ENCODE data around the gene CCNT1. TPM values are rescaled to one million over a fixed set of nuclear protein-coding genes. Genes with fewer than 3 reads are reported as not detected.

The CCNT1 gene
- total and polyA plus RNA-seq, 2 of the 4 experiments (the other 2 are of a cell fraction), result 9.0 to 74.0 TPM

GRCh38 chr12:48681710-48682532, 34.6 kb downstream of the CCNT1 start, which contains the start of gene KANSL2:
KANSL2 (minus strand) TSS chr12:48682238; CDS start chr12:48681632, 606 bp downstream.
- H3K23ac ChIP-seq (ENCODE audit: low read depth, low read length), result peak within 1 kb of the TSS; percentile 95
- peak within 1 kb of the TSS; percentile 79 for H2BK5ac ChIP-seq (ENCODE audit: low read depth, low read length, poor library complexity, severe bottlenecking)
- H3K9ac ChIP-seq (ENCODE audit: low read depth, low read length), result peak within 1 kb of the TSS; percentile 97
- peaks cover 15% of the 10 kb centered on the region for H3K36me3 ChIP-seq (ENCODE audit: control insufficient read depth, insufficient read depth, low read length)
- peak within 1 kb of the TSS; percentile 98 for H3K56ac ChIP-seq (ENCODE audit: extremely low read depth, insufficient read depth, low read length)
- BruUV-seq (replicated peaks), result no TSS peak
- H3K4me2 ChIP-seq (ENCODE audit: low read depth, low read length), result peak within 1 kb of the TSS; percentile 88
- DNase-seq (peak; percentile 99), ATAC-seq (ENCODE audit: low read depth) (peak; percentile 97)
- peak within 1 kb of the TSS; percentile 71 for H2BK120ac ChIP-seq (ENCODE audit: low read depth, low read length)
- intact Hi-C loops (cut with micrococcal nuclease) (loop anchor here (5.0 kb wide), 1 partner anchor 115 kb away; no protein-coding TSS in a partner anchor), in situ Hi-C loops (cut with MboI; ENCODE audit: low sequenced_read_pairs) (no loop called here), dilution Hi-C loops (cut with HindIII; ENCODE audit: low sequenced_read_pairs, unreplicated experiment) (no loop called here)
- peak within 1 kb of the TSS; percentile 98 for H3K14ac ChIP-seq (replicated peaks; ENCODE audit: low read depth, low read length)
- H3K4me3 ChIP-seq (ENCODE audit: insufficient read depth, low read depth, low read length), result peak within 1 kb of the TSS; percentile 88
- H2BK15ac ChIP-seq (ENCODE audit: low read depth, low read length), result peak within 1 kb of the TSS; percentile 38; the same call in 1 of the 3 replicates
- peak within 1 kb of the TSS; percentile 95 for H2AFZ ChIP-seq (replicated peaks; ENCODE audit: low read length, poor library complexity)
- peak within 1 kb of the TSS; percentile 96 for H4K91ac ChIP-seq (ENCODE audit: insufficient read depth, low read depth, low read length)
- H3K9me3 ChIP-seq (ENCODE audit: control insufficient read depth, insufficient read depth, low read length), result no peaks in the 10 kb centered on the region
- no peaks in the 10 kb centered on the region for H3K27me3 ChIP-seq (ENCODE audit: control insufficient read depth, insufficient read depth, low read length)
- ChIA-PET CTCF (interaction anchor here (0.8 kb wide), 2 partner anchors 10 to 11 kb away, joined by 3 read pairs; no protein-coding TSS in a partner anchor), POLR2A (ENCODE audit: unreplicated experiment) (interaction anchor here (0.6 to 1.0 kb wide), 2 partner anchors 10 to 123 kb away, joined by 3 to 17 read pairs; no protein-coding TSS in a partner anchor)
- peaks cover 11% of the 10 kb centered on the region for H3K9me1 ChIP-seq (ENCODE audit: insufficient read depth, low read length)
- peak within 1 kb of the TSS; percentile 95 for H4K5ac ChIP-seq (ENCODE audit: low read depth, low read length)
- H3K4ac ChIP-seq (ENCODE audit: low read depth, low read length), result peak within 1 kb of the TSS; percentile 97
- H3K4me1 ChIP-seq (ENCODE audit: control insufficient read depth, insufficient read depth, low read length), result peaks cover 4% of the 10 kb centered on the region
- peak within 1 kb of the TSS; percentile 86 for H3K18ac ChIP-seq (ENCODE audit: low read depth, low read length)
- H4K20me1 ChIP-seq (ENCODE audit: insufficient read depth, low read length), result peaks cover 43% of the 10 kb centered on the region
- peak within 1 kb of the TSS; percentile 93 for H2AK5ac ChIP-seq (ENCODE audit: low read depth, low read length)
- peak within 1 kb of the TSS; percentile 93 for H3K27ac ChIP-seq (ENCODE audit: insufficient read depth, low read length)
- no peak within 1 kb of the TSS for H2BK20ac ChIP-seq (ENCODE audit: low read depth, low read length)
- peak within 1 kb of the TSS; percentile 80 to 97 for H4K8ac ChIP-seq (ENCODE audit: low read depth in 2 of 2, low read length in 2 of 2)
- peak within 1 kb of the TSS; percentile 92 for H2AK9ac ChIP-seq (replicated peaks; ENCODE audit: low read depth, low read length, poor library complexity)
- peaks cover 20 to 34% of the 10 kb centered on the region in 2 experiments for H3K79me1 ChIP-seq (ENCODE audit: low read depth in 1 of 2, low read length in 2 of 2)
- 2% methylated on average over 25 of the region's 64 CpGs; no CpG with 5 or more reads in 1 of the 2 experiments for WGBS, 2 experiments (ENCODE audit: extremely low coverage in 2 of 2, insufficient read length in 1 of 2)
- TF ChIP-seq RCOR1 (IDR thresholded peaks at IDR 0.05; ENCODE audit: insufficient replicate concordance, low read length), result no peak
- no peak for TF ChIP-seq MAFK (IDR thresholded peaks at IDR 0.05; ENCODE audit: low read depth, low read length)
- TF ChIP-seq MAZ (IDR thresholded peaks at IDR 0.05; ENCODE audit: borderline replicate concordance, low read depth, low read length), result peak; percentile 82; the same call in 1 of the 2 replicates
- TF ChIP-seq RAD21 (IDR thresholded peaks at IDR 0.05; ENCODE audit: low read length), result no peak
- peak; percentile 98 for TF ChIP-seq MXI1 (IDR thresholded peaks at IDR 0.05; ENCODE audit: borderline replicate concordance, low read depth, low read length)
- TF ChIP-seq, protein P1, sequence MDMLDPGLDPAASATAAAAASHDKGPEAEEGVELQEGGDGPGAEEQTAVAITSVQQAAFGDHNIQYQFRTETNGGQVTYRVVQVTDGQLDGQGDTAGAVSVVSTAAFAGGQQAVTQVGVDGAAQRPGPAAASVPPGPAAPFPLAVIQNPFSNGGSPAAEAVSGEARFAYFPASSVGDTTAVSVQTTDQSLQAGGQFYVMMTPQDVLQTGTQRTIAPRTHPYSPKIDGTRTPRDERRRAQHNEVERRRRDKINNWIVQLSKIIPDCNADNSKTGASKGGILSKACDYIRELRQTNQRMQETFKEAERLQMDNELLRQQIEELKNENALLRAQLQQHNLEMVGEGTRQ (IDR thresholded peaks at IDR 0.05; ENCODE audit: low read depth, low read length), result peak; percentile 1; the same call in 1 of the 2 replicates
- TF ChIP-seq POLR2A (IDR thresholded peaks at IDR 0.05; ENCODE audit: low read depth, low read length), result peak; percentile 99
- no peak for TF ChIP-seq ELK1 (IDR thresholded peaks at IDR 0.05; ENCODE audit: borderline replicate concordance, low read depth, low read length)
- TF ChIP-seq, protein P2, sequence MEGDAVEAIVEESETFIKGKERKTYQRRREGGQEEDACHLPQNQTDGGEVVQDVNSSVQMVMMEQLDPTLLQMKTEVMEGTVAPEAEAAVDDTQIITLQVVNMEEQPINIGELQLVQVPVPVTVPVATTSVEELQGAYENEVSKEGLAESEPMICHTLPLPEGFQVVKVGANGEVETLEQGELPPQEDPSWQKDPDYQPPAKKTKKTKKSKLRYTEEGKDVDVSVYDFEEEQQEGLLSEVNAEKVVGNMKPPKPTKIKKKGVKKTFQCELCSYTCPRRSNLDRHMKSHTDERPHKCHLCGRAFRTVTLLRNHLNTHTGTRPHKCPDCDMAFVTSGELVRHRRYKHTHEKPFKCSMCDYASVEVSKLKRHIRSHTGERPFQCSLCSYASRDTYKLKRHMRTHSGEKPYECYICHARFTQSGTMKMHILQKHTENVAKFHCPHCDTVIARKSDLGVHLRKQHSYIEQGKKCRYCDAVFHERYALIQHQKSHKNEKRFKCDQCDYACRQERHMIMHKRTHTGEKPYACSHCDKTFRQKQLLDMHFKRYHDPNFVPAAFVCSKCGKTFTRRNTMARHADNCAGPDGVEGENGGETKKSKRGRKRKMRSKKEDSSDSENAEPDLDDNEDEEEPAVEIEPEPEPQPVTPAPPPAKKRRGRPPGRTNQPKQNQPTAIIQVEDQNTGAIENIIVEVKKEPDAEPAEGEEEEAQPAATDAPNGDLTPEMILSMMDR (conservative IDR thresholded peaks at IDR 0.05; ENCODE audit: low read depth, low read length), result no peak
- TF ChIP-seq SMC3 (IDR thresholded peaks at IDR 0.05; ENCODE audit: low read depth, low read length), result no peak
- TF ChIP-seq RFX5 (IDR thresholded peaks at IDR 0.05; ENCODE audit: low read depth, low read length), result no peak
- no peak for TF ChIP-seq NFE2L2 (IDR thresholded peaks at IDR 0.05; ENCODE audit: low read depth, low read length)
- peak; percentile 39; the same call in 1 of the 2 replicates for TF ChIP-seq FOS (IDR thresholded peaks at IDR 0.05; ENCODE audit: low read depth, low read length)
